HG03442 (cell line): Measurements from ENCODE around the gene PRR23A.
"Not testable (repeated sequence)": the region's sequence is repeated elsewhere in the genome, so short reads cannot be mapped to it uniquely, and the experiment has no call there.

ENCODE experiments used
- ATAC-seq: cut with Tn5 transposase; IDR thresholded peaks from one replicate; pipeline ENCODE4 v1.9.1; 2021; ENCODE audit warnings: mild to moderate bottlenecking, moderate library complexity; ENCODE audit not compliant: unreplicated experiment

The PRR23A gene

GRCh38 chr3:139006051-139006716 is at the start of gene PRR23A:
PRR23A (minus strand) TSS chr3:139006268; CDS start chr3:139006268, 0 bp downstream.
- ATAC-seq, result no peak

- no peak for ATAC-seq
Observed at GRCh38 chr3:139052802-139053600, 46.9 kb upstream of the PRR23A start.

DNA sequence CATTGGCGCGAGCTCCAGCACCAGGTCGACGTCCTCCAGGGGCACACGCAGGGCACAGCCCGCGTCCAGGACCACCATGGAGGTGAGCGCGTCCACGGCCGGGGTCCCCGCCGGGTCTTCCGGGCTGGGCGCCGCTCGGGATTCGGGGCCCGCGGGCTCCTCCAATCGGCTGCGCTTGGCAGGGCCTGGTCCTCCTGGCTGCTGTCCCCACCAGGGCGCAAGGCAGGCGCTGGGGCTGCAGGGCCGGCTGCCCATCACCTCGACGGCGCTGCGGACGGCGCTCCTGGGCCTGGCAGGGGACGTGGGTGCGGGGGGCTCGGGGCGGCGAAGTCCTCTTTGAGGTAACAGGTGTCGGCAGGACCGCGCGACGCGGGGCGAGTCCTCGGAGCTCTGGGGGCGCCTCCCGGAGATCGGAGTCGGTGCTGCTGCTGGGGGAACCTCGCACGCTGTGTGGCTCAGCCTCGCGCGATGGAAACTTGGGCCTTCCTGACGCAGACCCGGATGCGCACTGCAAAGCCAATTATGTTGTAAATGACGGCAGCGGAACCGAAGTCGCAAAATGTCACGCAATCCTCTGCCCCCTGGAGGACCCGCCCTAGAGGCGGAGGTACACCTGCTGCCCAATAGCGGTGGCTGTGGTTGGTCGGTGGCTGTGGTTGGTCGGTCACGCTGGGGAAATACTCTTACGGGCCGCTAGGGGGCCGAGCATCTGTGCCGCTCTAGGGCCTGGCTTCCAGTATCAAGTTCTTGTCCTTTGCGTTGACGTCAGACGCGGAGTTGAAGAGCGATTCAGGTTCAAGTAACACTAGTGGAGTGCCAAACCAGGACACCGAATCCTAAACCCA is 38.5 kb upstream of the PRR23A start, which contains the start of gene PRR23C:
Gene PRR23C (minus strand): TSS at position 527 of the 845 bp plus-strand sequence. CDS start 272 bp downstream, at position 255.
- no peak for ATAC-seq

DNA sequence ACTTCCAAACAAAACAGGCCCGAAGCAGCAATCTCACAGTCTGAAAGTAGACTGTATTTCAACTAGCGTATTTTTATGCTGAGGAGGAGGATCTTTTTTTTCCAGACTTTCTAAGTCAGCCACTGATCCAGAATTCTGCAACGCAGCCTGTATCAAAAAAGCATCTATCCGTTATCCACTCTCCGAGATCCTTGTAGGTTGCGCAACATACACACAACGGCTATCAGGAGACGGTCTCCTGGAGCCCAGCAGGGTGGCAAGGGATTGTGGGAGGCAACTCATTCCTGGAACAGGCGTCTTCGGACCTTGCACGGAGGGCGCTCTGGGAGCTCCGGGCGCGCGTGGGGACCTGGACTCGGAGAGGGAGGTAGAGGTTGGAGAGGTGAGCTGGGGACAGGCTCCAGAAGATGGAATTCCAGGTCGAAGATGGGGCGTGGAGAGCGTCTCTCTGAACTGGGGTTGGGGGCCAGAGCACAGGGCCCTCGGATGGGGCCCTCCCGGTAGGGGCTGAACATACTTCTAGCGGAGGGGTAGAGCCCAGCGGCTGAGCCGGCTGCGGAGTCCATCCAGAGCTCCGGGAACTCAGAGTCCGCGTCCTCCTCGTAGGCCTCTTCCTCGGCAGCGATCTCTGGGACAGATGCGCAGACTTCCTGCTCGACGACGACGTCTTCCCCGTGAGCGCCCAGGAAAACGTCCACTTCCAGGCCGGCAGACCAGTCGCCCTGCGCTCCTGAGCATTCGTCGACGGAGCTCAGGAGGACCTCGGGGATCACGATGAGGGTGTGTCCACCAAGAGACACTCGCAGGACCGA is 37.7 kb upstream of the PRR23A start:
- ATAC-seq, result no peak

- ATAC-seq, result no peak
Observed at GRCh38 chr3:139037478-139037877, 31.4 kb upstream of the PRR23A start.

DNA sequence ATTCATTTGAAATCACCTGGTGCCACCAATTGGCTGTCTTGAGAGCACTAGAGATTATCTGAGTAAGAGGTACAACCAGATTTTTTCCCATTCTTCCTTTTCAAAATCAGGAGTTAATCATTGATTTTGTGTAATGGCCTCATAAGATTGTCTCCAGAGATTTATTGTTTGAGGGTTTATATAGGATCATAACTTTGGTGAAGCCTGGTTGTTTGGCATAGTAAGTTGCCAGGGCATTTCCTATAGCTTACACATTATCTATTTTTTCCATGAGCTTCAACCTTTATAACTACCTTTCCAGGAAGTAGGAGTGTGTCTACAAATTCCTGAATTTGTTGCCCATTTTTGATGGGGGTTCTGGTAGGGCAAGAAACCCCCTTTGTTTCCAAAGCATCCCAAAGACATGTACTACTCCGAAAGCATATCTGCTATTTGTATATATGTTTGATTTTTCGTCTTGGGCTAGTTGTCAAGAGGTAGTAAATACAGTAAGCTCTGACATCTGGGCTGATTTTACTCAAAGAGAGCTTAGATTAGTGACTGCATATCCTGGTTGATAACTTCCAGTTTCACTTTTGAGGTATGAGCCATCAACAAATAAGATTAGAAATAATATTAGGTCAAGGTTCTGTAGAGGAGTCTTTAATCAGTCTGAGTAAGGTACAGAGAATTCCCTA is 26.4 kb upstream of the PRR23A start:
- no peak for ATAC-seq

GRCh38 chr3:139030576-139030975 is 24.5 kb upstream of the PRR23A start:
- not testable (repeated sequence) for ATAC-seq

- ATAC-seq, result no peak
Observed at GRCh38 chr3:139024968-139025367, 18.9 kb upstream of the PRR23A start.

DNA sequence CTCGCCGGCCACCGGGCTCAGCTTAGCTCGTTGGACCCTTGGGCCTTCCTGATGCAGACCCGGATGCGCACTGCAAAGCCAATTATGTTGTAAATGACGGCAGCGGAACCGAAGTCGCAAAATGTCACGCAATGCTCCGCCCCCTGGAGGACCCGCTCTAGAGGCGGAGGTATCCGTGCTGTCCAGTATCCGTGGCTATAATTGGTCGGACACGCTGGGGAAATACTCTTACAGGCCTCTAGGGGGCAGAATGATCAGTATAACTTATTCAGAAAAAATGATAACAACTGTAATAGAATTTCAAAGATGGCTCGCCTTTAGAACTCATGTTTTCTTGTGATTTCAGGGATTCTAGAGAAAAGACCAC is 14.8 kb upstream of the PRR23A start, which contains the start of gene PRR23B:
Gene PRR23B (minus strand): TSS at position 59 of the 367 bp plus-strand sequence. CDS start 265 bp downstream, outside the sequence.
- ATAC-seq, result no peak

DNA sequence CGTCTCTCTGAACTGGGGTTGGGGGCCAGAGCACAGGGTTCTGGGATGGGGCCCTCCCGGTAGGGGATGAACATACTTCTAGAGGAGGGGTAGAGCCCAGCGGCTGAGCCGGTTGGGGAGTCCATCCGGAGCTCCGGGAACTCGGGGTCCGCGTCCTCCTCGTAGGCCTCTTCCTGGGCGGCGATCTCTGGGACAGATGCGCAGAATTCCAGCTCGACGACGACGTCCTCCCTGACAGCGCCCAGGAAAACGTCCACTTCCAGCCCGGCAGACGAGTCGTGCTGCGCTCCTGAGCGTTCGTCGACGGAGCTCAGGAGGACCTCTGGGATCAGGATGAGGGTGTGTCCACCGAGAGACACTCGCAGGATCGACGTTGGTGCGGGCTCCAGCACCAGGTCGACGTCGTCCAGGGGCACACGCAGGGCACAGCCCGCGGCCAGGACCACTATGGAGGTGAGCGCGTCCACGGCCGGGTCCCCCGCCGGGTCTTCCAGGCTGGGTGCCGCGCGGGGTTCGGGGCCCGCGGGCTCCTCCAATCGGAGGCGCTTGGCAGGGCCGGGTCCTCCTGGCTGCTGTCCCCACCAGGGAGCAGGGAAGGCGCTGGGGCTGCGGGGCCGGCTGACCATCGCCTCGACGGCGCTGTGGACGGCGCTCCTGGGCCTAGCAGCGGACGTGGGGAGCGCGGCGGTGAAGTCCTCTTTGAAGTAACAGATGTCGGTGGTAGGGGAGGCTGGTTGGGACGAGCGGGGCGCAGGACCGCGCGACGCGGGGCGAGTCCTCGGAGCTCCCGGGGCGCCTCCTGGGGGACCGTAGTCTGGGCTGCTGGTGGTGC is 14.2 kb upstream of the PRR23A start:
- ATAC-seq, result no peak

DNA sequence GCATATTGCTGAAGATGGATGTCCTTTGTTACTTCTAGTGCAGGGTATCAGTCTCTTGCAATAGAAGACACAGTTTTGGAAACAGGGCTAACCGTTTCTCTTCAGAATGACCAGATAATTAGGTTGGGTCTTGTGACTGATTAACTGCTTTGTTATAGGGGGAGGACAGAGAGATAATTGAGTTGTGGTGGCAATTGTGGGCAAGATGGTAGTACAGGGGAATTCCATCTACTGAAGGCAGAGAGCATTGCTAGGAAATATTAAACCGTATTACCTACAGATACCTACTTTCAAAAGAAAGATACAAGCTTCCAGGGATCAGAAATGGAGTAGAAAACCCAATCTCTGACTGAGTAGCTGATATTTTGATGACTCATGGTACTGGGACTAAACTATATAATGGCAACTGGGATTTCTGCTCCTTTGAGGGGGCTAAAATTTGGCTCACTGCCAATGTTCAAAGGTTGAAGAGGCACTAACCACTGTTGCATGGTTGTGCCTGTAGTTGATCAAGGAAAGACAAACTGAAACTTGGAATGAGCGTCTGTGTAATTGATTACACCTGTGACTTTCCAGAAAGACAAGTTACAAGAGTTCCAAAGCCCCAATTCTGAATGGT is 10.5 kb upstream of the PRR23A start:
- ATAC-seq, result no peak

DNA sequence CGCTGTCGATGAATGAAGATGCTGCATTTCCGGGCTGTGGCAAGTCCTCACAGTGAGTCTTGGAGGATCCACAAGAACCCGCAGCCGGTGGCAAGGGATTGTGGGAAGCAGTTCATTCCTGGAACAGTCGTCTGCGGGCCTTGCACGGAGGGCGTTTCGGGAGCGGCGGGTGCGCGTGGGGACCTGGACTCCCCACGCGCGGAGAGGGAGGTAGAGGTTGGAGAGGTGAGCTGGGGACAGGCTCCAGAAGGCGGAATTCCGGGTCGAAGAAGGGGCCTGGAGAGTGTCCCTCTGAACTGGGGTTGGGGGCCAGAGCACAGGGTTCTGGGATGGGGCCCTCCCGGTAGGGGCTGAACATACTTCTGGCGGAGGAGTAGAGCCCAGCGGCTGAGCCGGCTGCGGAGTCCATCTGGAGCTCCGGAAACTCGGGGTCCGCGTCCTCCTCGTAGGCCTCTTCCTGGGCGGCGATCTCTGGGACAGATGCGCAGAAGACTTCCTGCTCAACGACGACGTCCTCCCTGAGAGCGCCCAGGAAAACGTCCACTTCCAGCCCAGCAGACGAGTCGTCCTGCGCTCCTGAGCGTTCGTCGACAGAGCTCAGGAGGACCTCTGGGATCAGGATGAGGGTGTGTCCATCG is 593 bp downstream of the PRR23A start:
- no peak for ATAC-seq

DNA sequence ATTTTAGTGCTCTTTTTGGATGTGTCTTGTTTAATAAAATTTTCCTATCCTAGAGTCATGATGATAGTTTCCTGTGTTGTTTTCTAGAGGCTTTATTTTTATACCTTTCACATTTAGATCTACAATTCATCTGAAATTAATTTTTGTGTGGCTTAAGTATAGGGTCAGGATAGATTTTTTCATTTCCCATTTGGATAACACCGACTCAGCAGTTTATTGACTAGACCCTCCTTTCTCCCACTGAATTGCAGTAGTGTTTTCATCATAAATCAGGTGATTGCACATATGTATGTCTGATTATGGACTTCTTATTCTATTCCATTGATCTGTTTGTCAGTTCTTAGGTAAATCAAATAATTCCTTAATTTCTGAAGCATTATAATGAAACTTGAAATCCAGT is 10.4 kb downstream of the PRR23A start:
- ATAC-seq, result no peak

DNA sequence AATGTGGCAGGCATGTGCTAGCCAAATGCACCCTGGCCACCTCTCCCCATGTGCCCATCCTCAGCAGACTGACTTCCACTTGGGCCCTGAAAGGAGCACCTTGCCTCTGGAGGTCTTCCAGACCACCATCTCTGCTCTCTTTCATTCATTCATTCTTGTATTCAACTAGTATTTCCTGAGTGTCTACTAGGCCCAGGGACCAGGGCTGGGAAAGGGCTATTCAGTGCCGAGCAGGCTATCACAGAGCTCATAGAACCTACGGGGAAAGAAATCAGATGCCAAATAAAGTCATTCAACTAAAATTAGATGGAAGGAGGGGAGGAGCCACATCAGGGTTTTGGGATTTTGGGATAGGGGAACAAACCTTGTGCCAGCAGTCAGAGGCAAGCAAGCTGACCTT is 18.9 kb downstream of the PRR23A start:
- ATAC-seq, result no peak

- ATAC-seq, result no peak
Observed at GRCh38 chr3:138985932-138986331, 20.1 kb downstream of the PRR23A start.

DNA sequence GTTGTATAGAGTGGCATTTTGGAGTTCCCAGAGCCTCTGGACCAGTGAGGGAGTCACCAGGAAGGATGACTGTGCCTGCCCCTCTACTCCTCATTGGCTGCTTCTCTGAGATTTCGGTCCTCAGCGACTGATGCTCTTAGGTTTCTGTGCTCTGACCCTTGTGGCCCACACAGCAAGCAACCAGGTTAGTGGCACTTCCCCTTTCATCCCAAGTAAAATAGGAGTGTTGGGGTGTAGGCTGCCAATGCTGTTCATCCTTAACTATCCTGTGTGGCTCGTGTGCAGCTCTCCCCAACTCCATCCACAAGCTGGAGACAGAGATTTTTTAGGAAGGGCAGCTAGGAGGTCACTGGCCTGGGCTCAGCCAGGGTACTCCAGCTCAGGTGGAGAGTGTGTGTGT is 21.3 kb downstream of the PRR23A start:
- ATAC-seq, result no peak

DNA sequence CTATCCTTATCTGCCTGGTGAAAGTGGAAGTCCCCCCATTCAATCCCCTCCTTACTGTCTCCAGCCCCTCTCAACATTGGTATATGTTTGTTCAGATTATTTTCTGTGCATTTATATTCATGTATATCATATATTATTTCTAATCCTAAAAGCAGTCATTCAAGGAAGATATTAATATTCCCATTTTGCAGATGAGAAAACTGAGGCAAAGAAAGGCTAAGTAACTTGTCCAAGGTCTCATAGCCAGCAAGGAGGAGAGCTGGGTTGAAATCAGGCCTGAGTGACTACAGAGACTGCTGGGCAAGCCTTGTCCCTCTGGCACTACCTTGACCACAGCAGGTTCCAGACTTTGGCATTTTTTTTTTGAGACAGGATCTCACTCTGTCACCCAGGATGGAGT is 30.0 kb downstream of the PRR23A start:
- ATAC-seq, result no peak

GRCh38 chr3:138975351-138975750 is 30.7 kb downstream of the PRR23A start:
- no peak for ATAC-seq
